OCI-LY1 (cell line): Measurements from ENCODE around the gene OR9I1.

Experiments
- H2AFZ ChIP-seq: fragments of 200-600 bp; sonication (generic), shearing (Covaris generic); 2 replicates; pipeline ENCODE4 v1.6.0; 2014; ENCODE audit warnings: antibody characterized with exemption, mild to moderate bottlenecking, low read length
- H3F3A ChIP-seq: fragments of 200-600 bp; sonication (generic), shearing (Covaris generic); 2 replicates; pipeline ENCODE4 v1.6.0; 2014; ENCODE audit warnings: mild to moderate bottlenecking, antibody characterized with exemption, low read length, moderate library complexity; ENCODE audit not compliant: insufficient read depth
- H3K27ac ChIP-seq: fragments of 200-600 bp; sonication (generic); 2 replicates; pipeline ENCODE4 v1.5.1; 2014; ENCODE audit warnings: low read length, mixed run types, mild to moderate bottlenecking, low read depth; ENCODE audit not compliant: poor library complexity, severe bottlenecking
- H3K27me3 ChIP-seq: fragments of 200-600 bp; sonication (generic); 2 replicates; pipeline ENCODE4 v1.6.0; 2014; ENCODE audit warnings: antibody characterized with exemption, mild to moderate bottlenecking, low read length, moderate library complexity; ENCODE audit not compliant: insufficient read depth
- H3K36me3 ChIP-seq: fragments of 200-600 bp; sonication (generic); 2 replicates; pipeline ENCODE4 v1.6.1; 2014; ENCODE audit warnings: mild to moderate bottlenecking, antibody characterized with exemption, low read length, moderate library complexity, mixed read lengths; ENCODE audit not compliant: insufficient read depth
- H3K4me1 ChIP-seq: fragments of 200-600 bp; sonication (generic); 2 replicates; pipeline ENCODE4 v1.5.1; 2014; ENCODE audit warnings: mild to moderate bottlenecking, low read length, moderate library complexity; ENCODE audit not compliant: insufficient read depth, severe bottlenecking
- H3K4me2 ChIP-seq: fragments of 200-600 bp; sonication (generic), shearing (Covaris generic); 2 replicates; pipeline ENCODE4 v1.6.1; 2014; ENCODE audit warnings: low read length
- H3K4me3 ChIP-seq: fragments of 200-600 bp; sonication (generic); 2 replicates; pipeline ENCODE4 v1.5.1; 2014; ENCODE audit warnings: low read length, low read depth, mild to moderate bottlenecking, mixed read lengths; ENCODE audit not compliant: poor library complexity, severe bottlenecking
- H3K79me2 ChIP-seq: fragments of 200-600 bp; shearing (Covaris generic); 2 replicates; pipeline ENCODE4 v1.6.1; 2016; ENCODE audit warnings: mixed run types, low read length, mixed read lengths; ENCODE audit not compliant: insufficient read depth
- H3K9ac ChIP-seq: fragments of 200-600 bp; sonication (generic), shearing (Covaris generic); 2 replicates; pipeline ENCODE4 v1.6.1; 2014; ENCODE audit warnings: mild to moderate bottlenecking, low read length, mixed read lengths
- H3K9me2 ChIP-seq: fragments of 200-600 bp; sonication (generic), shearing (Covaris generic); 2 replicates; pipeline ENCODE4 v1.6.1; 2014; ENCODE audit warnings: low read depth, mild to moderate bottlenecking, low read length, mixed read lengths
- H3K9me3 ChIP-seq: fragments of 200-600 bp; shearing (Covaris generic); 2 replicates; pipeline ENCODE4 v1.6.1; 2014; ENCODE audit warnings: low read length, mixed read lengths
- H4K20me1 ChIP-seq: fragments of 200-600 bp; sonication (generic), shearing (Covaris generic); 2 replicates; pipeline ENCODE4 v1.6.0; 2016; ENCODE audit warnings: mild to moderate bottlenecking, low read length; ENCODE audit not compliant: insufficient read depth
- EZH2 ChIP-seq: fragments of 200-600 bp; sonication (generic), shearing (Covaris generic); IDR thresholded peaks from 2 replicates; pipeline ENCODE4 v1.8.0; 2017; ENCODE audit warnings: borderline replicate concordance, mixed run types, mild to moderate bottlenecking, antibody characterized with exemption, low read length, moderate library complexity, mixed read lengths
- TF ChIP-seq, protein P1 (sequence below): fragments of 200-600 bp; sonication (generic), shearing (Covaris generic); IDR thresholded peaks from 2 replicates; pipeline ENCODE4 v1.5.1; 2017; ENCODE audit warnings: mild to moderate bottlenecking, antibody characterized with exemption, low read length, moderate library complexity, mixed read lengths

The OR9I1 gene, protein sequence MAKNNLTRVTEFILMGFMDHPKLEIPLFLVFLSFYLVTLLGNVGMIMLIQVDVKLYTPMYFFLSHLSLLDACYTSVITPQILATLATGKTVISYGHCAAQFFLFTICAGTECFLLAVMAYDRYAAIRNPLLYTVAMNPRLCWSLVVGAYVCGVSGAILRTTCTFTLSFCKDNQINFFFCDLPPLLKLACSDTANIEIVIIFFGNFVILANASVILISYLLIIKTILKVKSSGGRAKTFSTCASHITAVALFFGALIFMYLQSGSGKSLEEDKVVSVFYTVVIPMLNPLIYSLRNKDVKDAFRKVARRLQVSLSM

DNA sequence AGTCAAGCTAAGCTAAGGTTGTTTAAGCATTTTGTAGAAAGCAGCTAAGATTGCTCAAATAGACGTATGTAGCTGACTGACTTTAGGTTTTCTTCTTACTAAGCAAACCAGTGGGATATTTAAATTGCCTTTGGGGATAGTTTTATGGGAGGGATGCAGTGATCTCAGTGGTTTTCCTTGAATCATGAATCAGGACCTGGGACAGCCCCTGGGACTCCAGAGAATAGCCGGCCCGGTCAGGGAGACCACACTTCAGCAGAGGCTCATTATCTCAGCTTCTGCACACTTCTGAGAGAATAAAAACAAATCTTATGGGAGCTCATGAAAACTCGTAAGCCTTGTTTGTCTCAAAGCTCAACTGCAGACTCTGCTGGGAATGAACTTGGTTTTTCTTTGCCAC is at the start of gene OR9I1:
Gene OR9I1, minus strand, starts transcription at position 62 of the 400 bp plus-strand sequence. CDS start 6,086 bp downstream, outside the sequence.
- Histone ChIP-seq H3K36me3 (no peaks in the 10 kb centered on the region), H3F3A (no peaks in the 10 kb centered on the region), H3K9ac (no peak within 1 kb of the TSS), H3K27ac (no peak within 1 kb of the TSS), H3K4me2 (no peak within 1 kb of the TSS), H3K9me2 (no peaks in the 10 kb centered on the region), H4K20me1 (no peaks in the 10 kb centered on the region), H3K4me3 (no peak within 1 kb of the TSS), H3K9me3 (no peaks in the 10 kb centered on the region), H3K27me3 (no peaks in the 10 kb centered on the region), H3K4me1 (no peaks in the 10 kb centered on the region), H3K79me2 (no peaks in the 10 kb centered on the region), H2AFZ (no peak within 1 kb of the TSS)
- TF ChIP-seq EZH2 = no peak
- TF ChIP-seq, protein P1, sequence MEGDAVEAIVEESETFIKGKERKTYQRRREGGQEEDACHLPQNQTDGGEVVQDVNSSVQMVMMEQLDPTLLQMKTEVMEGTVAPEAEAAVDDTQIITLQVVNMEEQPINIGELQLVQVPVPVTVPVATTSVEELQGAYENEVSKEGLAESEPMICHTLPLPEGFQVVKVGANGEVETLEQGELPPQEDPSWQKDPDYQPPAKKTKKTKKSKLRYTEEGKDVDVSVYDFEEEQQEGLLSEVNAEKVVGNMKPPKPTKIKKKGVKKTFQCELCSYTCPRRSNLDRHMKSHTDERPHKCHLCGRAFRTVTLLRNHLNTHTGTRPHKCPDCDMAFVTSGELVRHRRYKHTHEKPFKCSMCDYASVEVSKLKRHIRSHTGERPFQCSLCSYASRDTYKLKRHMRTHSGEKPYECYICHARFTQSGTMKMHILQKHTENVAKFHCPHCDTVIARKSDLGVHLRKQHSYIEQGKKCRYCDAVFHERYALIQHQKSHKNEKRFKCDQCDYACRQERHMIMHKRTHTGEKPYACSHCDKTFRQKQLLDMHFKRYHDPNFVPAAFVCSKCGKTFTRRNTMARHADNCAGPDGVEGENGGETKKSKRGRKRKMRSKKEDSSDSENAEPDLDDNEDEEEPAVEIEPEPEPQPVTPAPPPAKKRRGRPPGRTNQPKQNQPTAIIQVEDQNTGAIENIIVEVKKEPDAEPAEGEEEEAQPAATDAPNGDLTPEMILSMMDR = no peak

DNA sequence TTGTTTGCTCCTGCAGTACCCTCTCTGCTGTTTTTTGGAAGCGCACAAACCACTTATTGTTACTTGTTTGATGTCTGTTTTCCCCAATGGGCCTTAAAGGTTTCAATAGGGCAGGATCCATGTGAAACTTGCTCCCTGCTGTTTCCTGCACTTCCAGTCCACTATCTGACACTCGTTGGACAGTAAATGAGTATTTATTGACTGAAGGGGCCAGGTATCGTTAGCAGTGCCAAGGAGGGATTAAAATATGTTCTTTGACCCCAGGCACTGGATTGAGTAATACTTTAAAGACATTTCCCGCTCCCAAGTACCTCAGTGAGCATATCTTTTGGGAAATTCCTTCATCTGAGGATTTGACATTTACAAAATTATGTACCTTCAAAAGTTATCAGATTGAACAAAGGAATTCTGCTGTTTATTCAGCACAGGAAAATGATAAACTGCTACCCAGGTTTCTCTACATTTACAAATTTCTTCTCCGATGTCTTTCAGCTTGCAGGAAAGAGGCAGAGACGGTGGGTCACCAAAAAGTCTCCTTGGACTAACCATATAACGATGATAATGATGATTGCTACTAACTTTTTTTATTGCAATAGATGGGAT is 40.3 kb upstream of the OR9I1 start:
- H3K9me2 ChIP-seq = no peaks in the 10 kb centered on the region
- H3K9ac ChIP-seq = no peak overlapping the region
- H3F3A ChIP-seq = no peaks in the 10 kb centered on the region
- H3K4me1 ChIP-seq = no peaks in the 10 kb centered on the region
- TF ChIP-seq, protein P1 = no peak
- no peak for TF ChIP-seq EZH2
- no peak overlapping the region for H2AFZ ChIP-seq
- no peaks in the 10 kb centered on the region for H3K9me3 ChIP-seq
- no peaks in the 10 kb centered on the region for H4K20me1 ChIP-seq
- H3K36me3 ChIP-seq = no peaks in the 10 kb centered on the region
- no peak overlapping the region for H3K4me2 ChIP-seq
- H3K4me3 ChIP-seq = no peak overlapping the region
- no peaks in the 10 kb centered on the region for H3K27me3 ChIP-seq
- H3K79me2 ChIP-seq = no peaks in the 10 kb centered on the region
- no peak overlapping the region for H3K27ac ChIP-seq

DNA sequence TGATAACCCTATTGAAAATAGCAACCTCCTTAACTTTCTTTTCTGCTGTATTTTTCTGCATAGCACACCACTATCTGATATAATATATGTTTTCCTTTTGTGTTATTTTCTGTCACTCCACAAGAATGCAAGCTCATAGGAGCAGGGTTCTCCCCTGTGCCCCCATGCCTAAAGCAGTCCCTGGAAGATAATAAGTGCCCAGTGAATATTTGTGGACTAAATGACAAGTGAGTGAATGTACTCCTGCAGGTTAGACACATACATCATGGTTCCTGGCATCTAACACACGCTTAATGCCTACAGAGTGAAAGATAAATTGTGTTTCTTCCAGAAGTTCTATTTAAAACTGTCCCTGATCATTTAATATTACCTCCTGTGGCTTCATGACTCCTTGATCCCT is 39.7 kb upstream of the OR9I1 start:
- Histone ChIP-seq H3K9ac (no peak overlapping the region), H3K36me3 (no peaks in the 10 kb centered on the region), H2AFZ (no peak overlapping the region)

More for the DNA sequence above, 39.7 kb upstream of the OR9I1 start:
- no peak for TF ChIP-seq EZH2
- TF ChIP-seq, protein P1 = no peak
- no peak overlapping the region for H3K4me3 ChIP-seq
- no peaks in the 10 kb centered on the region for H3K9me2 ChIP-seq
- H3K4me2 ChIP-seq = no peak overlapping the region
- no peak overlapping the region for H3K27ac ChIP-seq
- H3K79me2 ChIP-seq = no peaks in the 10 kb centered on the region
- no peaks in the 10 kb centered on the region for H3F3A ChIP-seq
- H3K9me3 ChIP-seq = no peaks in the 10 kb centered on the region
- H3K27me3 ChIP-seq = no peaks in the 10 kb centered on the region
- no peaks in the 10 kb centered on the region for H3K4me1 ChIP-seq
- no peaks in the 10 kb centered on the region for H4K20me1 ChIP-seq
